NCI-H748 (cell line): ENCODE measurements around the gene SLC4A4.

Source experiments
- DNase-seq: peaks from one replicate; lab custom pipeline; 2025; ENCODE audit not compliant: unreplicated experiment; lab: John Stamatoyannopoulos, UW

Gene SLC4A4

GRCh38 chr4:71338846-71339593, at the start of gene SLC4A4:
Gene SLC4A4, plus strand, starts transcription at chr4:71339020.
- DNase-seq, result no peak

DNA sequence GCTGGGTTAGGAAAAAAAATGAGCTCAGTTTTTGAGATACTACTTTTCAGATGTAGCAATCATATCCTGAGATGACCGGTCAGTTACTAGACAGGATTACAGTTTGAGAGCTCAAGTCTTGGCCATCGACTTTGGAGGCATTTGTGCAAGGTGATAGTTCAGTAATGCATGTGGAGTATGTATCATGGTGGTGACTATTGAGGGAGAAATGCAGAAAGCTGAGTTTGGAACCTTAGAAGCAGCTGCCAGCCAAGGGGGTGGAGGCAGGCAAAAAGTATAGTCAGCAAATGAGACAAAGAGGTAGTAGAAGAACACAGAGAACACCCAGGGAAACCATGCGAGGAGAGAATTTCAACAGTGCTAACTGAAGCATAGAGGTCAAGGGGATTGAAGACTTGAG, 48.7 kb upstream of the SLC4A4 start:
- no peak for DNase-seq

DNA sequence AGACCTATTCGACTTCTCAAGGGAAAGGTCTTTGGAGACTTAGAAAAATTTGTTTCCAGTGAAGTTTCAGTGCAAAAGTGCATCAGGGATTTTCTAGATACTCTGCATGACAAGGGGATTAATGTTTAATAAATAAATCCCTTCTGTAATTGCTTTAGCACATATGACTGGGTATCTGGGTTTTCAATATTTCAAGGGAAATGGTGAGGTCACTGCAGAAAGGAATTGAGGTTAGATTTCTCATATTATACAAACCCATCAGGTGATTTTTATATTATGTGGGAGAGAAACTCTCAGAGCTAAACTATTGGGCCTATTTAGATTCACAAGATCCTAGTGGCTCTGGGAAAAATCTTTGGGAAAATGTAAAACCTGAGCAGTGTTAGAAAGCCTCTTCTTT, 48.3 kb upstream of the SLC4A4 start:
- no peak for DNase-seq

- no peak for DNase-seq
Observed at GRCh38 chr4:71292228-71292627, 46.6 kb upstream of the SLC4A4 start.

DNA sequence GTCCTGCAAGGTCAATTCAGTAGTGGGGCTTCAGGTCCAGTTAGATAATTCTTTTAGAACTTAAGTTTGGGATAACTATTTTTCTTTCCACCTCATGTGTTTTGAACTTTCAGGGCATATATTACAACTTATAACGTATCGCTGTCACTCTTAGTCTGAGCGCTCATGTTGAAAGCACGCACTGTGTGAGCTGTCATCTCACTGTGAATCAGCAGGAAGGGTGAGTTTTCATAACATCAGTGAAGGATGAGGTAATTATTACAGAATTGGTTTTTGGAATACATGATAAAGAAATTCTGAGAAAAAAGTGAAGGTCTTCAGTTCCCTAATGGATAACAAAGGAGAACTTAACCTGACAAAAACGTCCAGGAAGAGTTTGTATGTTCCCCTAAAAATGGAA, 45.1 kb upstream of the SLC4A4 start:
- no peak for DNase-seq

DNA sequence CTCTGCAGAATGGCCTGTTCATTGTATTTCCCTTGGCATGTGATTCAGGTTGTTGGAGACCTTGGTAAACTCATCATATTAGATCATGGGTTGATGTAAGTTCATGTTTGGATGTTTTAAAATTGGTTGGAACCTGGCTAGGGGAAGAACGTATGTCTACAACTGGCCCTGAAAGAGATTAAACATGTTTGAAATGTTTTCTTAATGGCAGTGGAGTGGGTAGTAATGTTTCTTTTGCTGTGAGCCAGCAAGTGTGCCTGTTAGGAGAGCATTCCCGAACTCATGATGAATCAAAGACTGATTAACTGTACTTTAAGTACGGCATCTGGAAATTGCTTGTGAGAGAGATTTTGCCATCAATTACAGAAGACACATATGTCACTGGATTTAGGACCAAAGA, 44.5 kb upstream of the SLC4A4 start:
- no peak for DNase-seq

DNA sequence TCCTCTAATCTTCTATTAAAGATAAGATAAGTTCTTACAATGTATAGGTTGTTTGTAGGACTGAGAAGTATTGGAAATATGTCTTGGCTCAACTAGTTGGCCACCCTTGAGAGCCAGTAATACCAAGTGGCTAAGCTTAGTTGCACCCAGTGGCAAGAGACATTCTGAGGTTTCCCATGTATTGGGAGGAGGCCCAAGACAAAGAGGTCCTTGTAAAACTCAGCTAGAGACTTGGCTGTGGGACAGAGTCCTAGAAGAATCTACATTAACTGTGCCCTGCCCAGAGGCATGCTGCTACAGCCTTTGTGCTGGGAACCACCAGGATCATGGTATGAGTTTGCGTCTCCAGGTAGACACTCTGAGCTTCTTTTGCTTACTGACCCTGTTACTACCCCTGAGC, 41.9 kb upstream of the SLC4A4 start:
- no peak for DNase-seq

- no peak for DNase-seq
Observed at GRCh38 chr4:71300362-71300761, 38.5 kb upstream of the SLC4A4 start.

DNA sequence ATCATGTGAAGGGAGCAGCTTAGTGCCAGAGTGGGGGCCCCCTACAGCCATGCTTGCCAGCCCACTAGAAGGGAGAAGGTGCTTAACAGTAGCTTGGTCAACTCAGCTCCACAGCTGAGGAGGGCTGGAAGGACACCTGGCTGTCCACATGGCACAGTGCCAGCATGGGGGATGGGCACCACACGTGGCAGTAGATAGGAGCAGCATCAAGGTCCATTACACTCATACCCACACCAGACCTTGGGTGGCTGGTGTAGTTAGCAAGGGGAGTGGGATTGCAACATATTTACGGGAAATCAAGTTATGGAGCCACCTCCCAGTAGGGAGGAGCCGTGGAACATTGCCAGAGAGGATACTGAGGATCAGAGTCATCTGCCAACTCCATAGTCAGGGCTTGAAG, 37.9 kb upstream of the SLC4A4 start:
- no peak for DNase-seq

DNA sequence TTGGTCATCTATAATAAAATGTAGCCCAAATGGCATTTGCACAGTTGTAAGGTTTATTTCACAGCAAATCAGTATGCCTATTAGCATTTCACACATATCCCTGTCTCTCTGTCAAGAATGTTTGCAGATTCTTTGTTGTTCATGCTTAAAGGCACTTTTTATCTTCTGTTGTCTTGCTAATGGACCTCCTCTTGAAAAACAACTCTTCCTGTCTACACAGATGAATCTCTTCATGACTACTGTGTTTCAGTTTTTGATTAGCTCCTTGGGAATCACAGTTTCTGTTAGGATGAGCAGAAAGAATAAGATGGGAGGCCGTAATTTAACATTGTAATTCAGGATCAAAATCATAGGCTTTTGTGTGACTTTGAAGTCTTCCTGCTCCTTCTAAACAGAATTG, 35.5 kb upstream of the SLC4A4 start:
- no peak for DNase-seq

DNA sequence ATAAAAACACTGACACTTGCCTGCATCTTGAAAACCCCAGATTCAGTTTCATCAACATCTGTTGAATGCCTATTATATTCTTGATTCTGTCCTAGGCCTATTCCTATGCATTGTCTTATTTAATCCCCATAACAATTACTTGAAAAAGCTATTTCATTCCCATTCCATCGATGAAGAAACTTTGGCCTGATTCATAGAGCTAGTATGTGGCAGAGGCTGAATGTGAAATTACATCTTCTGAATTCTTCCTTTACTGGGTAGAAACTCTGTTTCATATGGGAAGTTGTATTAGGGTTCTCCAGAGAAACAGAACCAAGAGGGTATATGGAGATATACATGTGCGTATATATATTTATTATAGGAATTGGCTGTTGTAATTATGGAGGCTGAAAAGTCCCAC, 35.0 kb upstream of the SLC4A4 start:
- no peak for DNase-seq

- DNase-seq, result no peak
Observed at GRCh38 chr4:71304289-71304850, 34.5 kb upstream of the SLC4A4 start.

DNA sequence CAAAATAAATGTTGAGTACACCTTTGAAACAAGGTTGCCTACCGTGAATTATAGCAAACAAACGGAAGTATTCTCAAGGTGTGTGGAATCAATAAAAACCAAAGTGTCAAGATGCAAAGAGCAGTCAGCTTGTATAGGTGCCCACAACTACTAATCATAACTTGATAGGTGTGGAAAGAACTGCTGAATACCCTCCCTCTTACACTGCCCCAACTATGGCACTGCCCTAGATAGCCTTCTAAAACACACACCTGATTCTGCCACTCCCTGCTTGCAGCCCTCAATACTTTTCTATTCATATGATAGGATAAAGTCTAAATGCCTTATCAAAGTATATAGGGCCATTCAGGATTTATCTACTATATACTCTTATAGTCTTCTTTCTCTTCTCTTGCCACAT, 31.1 kb upstream of the SLC4A4 start:
- no peak for DNase-seq

DNA sequence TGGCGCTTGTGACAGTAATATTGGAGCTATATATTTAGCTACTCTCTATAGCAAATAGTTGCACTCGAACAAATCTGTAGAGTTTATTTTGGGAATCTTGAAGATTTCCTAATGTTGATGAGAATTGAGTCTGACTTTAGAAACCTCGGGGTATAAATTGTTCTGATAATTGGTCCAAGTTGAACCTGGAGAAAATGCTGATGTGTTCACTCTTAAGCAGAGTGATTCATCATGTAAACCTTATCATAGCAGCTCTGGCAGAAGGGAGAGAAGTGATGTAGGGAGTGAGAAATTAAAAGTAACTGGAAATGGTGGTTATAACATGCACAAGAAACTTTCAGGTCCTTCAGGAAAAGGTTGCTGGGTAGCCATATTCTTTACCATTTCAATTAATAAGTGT, 16.4 kb upstream of the SLC4A4 start:
- no peak for DNase-seq

DNA sequence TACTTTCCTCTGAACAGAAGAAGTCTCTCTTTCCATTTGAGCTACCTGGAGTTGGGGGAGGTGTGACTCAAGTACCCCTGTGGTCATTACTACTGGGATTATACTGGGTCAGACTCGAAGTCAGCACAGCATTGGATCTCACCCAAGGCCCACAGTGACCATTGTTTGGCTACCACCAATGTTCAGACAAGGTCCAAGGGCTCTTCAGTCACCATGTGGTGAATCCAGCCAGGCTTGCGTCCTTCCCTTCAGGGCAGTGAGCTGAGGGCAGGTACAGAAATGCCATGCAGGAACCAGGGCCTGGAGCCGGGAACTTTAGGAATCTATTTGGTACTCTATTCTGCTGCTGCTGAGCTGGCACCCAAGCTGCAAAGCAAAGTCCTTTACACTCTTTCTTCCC, 5.5 kb upstream of the SLC4A4 start:
- DNase-seq, result no peak

- no peak for DNase-seq
Observed at GRCh38 chr4:71333960-71334359, 4.9 kb upstream of the SLC4A4 start.

- DNase-seq, result no peak
Observed at GRCh38 chr4:71334465-71334882, 4.3 kb upstream of the SLC4A4 start.

- no peak for DNase-seq
Observed at GRCh38 chr4:71343670-71344466, 5.0 kb downstream of the SLC4A4 start.

- no peak for DNase-seq
Observed at GRCh38 chr4:71346710-71347109, 7.9 kb downstream of the SLC4A4 start.

DNA sequence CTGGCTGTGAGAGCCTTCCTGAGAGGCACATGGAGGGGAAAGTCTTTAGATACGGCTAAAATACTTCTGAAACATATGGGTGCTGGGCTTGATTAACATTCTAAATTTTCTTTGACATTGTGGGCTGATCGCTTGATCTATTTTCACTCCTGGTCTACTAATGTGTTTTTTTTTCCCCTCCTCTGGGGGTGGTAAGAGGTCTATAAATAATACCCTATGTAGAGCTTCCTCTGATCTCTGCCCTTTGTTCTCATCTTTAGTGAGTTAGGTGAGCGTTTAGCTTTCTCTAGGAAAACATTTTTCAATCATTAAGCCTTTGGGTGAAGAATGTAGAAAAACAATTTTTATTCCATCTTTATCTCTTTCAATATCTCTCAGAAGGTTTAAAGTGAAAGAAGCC, 9.8 kb downstream of the SLC4A4 start:
- DNase-seq, result no peak

- no peak for DNase-seq
Observed at GRCh38 chr4:71355045-71355444, 16.2 kb downstream of the SLC4A4 start.

DNA sequence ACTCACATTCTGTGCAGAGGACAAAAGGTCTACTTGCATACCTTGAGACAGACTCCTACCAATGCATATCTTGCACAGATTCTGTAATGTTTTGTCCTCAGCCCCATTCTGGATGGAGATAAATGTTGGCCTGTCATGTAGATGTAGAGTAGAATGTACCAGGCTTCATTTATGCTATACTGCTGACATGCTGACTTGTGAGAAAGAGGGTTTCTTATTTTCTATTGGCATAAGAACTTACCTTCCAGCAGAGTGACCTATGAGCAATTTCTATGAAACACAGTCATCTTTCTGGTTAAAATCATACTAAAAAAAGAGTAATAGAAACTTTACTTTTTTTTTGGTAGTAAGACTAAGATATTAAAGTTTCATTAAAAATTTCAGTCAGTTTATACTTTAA, 17.2 kb downstream of the SLC4A4 start:
- no peak for DNase-seq
